Lung (tissue), 12 donors: ENCODE data around the gene RNF157. TPM values are rescaled to one million over a fixed set of nuclear protein-coding genes. Genes with fewer than 3 reads are reported as not detected.
"Not testable (repeated sequence)": the region's sequence is repeated elsewhere in the genome, so short reads cannot be mapped to it uniquely, and the experiment has no call there.

Source experiments
- ATAC-seq: fragments of 200-7000 bp; cut with Tn5 transposase; one replicate; pipeline ENCODE4 v1.9.1; 2020; ENCODE audit warnings: moderate number of reproducible peaks; ENCODE audit not compliant: insufficient read depth, low FRiP score
- DNase-seq, 3 donors: peaks; one replicate each; pipeline ENCODE4 v3.0.0-alpha.2; 2013 to 2017
- H3K27ac ChIP-seq, 2 donors: one replicate each; pipeline ENCODE4 v1.5.1; 2013; ENCODE audit warnings: mild to moderate bottlenecking in 2 of 2, moderate library complexity in 2 of 2, control low read depth in 1 of 2, inconsistent platforms in 1 of 2, low read depth in 1 of 2, low read length in 1 of 2
- H3K27me3 ChIP-seq, 3 donors: one replicate each; pipeline ENCODE4 v1.5.1; 2013; ENCODE audit warnings: low read length in 2 of 3; ENCODE audit not compliant: control insufficient read depth in 3 of 3, insufficient read depth in 3 of 3
- H3K36me3 ChIP-seq, 4 donors: one replicate each; pipeline ENCODE4 v1.5.1; 2013; ENCODE audit warnings: low read length in 4 of 4, mild to moderate bottlenecking in 1 of 4, moderate library complexity in 1 of 4; ENCODE audit not compliant: control insufficient read depth in 4 of 4, insufficient read depth in 4 of 4
- H3K4me1 ChIP-seq, 5 donors: one replicate each; pipeline ENCODE4 v1.5.1; 2013; ENCODE audit warnings: low read length in 5 of 5, mild to moderate bottlenecking in 2 of 5, moderate library complexity in 1 of 5; ENCODE audit not compliant: control insufficient read depth in 5 of 5, insufficient read depth in 5 of 5
- H3K4me3 ChIP-seq: one replicate; pipeline ENCODE4 v1.5.1; 2013; ENCODE audit warnings: mild to moderate bottlenecking, control low read depth, moderate library complexity
- H3K9ac ChIP-seq, 2 donors: one replicate each; pipeline ENCODE4 v1.5.1; 2013; ENCODE audit warnings: low read length in 2 of 2, control low read depth in 1 of 2; ENCODE audit not compliant: insufficient read depth in 1 of 2
- H3K9me3 ChIP-seq, 4 donors: one replicate each; pipeline ENCODE4 v1.5.1; 2013; ENCODE audit warnings: low read length in 3 of 4, mild to moderate bottlenecking in 1 of 4, moderate library complexity in 1 of 4; ENCODE audit not compliant: control insufficient read depth in 4 of 4, insufficient read depth in 3 of 4
- WGBS, 2 donors: extraction: QIAGEN DNeasy Blood & Tissue Kit; methylation state at CpG; one replicate each; pipeline ENCODE4 v1.1.7; 2013; 5-methylcytosine and 5-hydroxymethylcytosine counted together
- polyA plus RNA-seq, 2 donors: library from polyadenylated mRNA; stranded (reverse); fragments of 200-250 nt; gene quantifications; one replicate each; pipeline ENCODE4 v1.2.1, GENCODE V29; 2013
- total RNA-seq, 2 donors: library from RNA; depleted of rRNA in 1 of 2; stranded (reverse); fragments of >200 nt in 1 of 2; gene quantifications; one replicate each; pipeline ENCODE4 v1.2.1, GENCODE V29; 2014 to 2021
- TF ChIP-seq, protein P1 (sequence below): IDR thresholded peaks from 2 replicates; pipeline ENCODE4 v1.5.1; 2012; ENCODE audit warnings: mild to moderate bottlenecking; ENCODE audit errors: control extremely low read depth, extremely low read depth
- donor health status: control.
- donor health status: control.
- donor health status: Bipolar disorder and iron deficiency.
- donor health status: healthy.
- donor health status: DM: yes; HTN: yes; CAD: no.

The RNF157 gene
- total and polyA plus RNA-seq, 4 donors = 0.88 to 2.5 (median 1.8) TPM

DNA sequence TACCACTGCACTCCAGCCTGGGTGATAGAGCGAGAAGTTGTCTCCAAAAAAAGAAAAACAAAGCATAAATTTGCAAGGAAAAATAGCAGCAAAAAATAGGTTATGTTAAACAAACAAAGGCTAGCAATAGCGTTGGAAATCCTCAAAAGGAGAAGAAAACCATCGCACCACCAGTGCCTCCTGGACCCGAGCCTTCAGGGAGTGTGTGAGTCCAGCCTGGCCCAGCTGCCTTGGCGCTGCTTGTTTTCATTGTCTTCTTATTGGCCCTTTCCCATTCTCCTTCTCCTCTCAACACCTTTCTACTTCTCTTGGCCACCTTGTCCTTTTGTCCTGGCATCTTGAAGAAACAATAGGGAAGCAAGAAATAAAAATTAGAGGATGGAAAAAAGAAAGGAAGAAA, 20.4 kb upstream of the RNF157 start:
- Histone ChIP-seq H3K9ac (no peak overlapping the region), H3K27me3 (no peaks in the 10 kb centered on the region), H3K36me3 (no peaks in the 10 kb centered on the region), H3K9me3 (no peaks in the 10 kb centered on the region), H3K4me1 (peaks cover 0 to 14% (median 12%) of the 10 kb centered on the region in 5 donors), H3K4me3 (no peak overlapping the region), H3K27ac (no peak overlapping the region)
- WGBS, 2 donors = 65 to 78% methylated on average over 5 of the region's 5 CpGs
- no peak for ATAC-seq
- TF ChIP-seq, protein P1, sequence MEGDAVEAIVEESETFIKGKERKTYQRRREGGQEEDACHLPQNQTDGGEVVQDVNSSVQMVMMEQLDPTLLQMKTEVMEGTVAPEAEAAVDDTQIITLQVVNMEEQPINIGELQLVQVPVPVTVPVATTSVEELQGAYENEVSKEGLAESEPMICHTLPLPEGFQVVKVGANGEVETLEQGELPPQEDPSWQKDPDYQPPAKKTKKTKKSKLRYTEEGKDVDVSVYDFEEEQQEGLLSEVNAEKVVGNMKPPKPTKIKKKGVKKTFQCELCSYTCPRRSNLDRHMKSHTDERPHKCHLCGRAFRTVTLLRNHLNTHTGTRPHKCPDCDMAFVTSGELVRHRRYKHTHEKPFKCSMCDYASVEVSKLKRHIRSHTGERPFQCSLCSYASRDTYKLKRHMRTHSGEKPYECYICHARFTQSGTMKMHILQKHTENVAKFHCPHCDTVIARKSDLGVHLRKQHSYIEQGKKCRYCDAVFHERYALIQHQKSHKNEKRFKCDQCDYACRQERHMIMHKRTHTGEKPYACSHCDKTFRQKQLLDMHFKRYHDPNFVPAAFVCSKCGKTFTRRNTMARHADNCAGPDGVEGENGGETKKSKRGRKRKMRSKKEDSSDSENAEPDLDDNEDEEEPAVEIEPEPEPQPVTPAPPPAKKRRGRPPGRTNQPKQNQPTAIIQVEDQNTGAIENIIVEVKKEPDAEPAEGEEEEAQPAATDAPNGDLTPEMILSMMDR = no peak
- DNase-seq = no peak

GRCh38 chr17:76260220-76260619, 19.9 kb upstream of the RNF157 start:
- no peaks in the 10 kb centered on the region for H3K27me3 ChIP-seq
- peak overlapping the region in 1 of 2 donors; percentile 15 for H3K27ac ChIP-seq
- no peak overlapping the region for H3K9ac ChIP-seq
- ATAC-seq = no peak
- no peaks in the 10 kb centered on the region for H3K9me3 ChIP-seq
- TF ChIP-seq, protein P1 = no peak
- no peaks in the 10 kb centered on the region for H3K36me3 ChIP-seq
- no peak for DNase-seq
- H3K4me3 ChIP-seq = no peak overlapping the region
- 95 to 96% methylated on average over 7 of the region's 7 CpGs for WGBS, 2 donors
- peaks cover 0 to 14% (median 12%) of the 10 kb centered on the region in 5 donors for H3K4me1 ChIP-seq

- DNase-seq, H3K9ac ChIP-seq, H3K4me3 ChIP-seq, H3K36me3 ChIP-seq, H3K9me3 ChIP-seq, ATAC-seq, H3K27ac ChIP-seq, H3K27me3 ChIP-seq: not testable (repeated sequence)
- H3K4me1 ChIP-seq = peaks cover 0 to 14% (median 3%) of the 10 kb centered on the region in 5 donors
- 76 to 82% methylated on average over 19 of the region's 19 CpGs for WGBS, 2 donors
These were observed 16.2 kb upstream of the RNF157 start for GRCh38 chr17:76256430-76257050.

GRCh38 chr17:76255801-76256429, 15.6 kb upstream of the RNF157 start:
- Histone ChIP-seq H3K9ac (no peak overlapping the region), H3K36me3 (no peaks in the 10 kb centered on the region), H3K27ac (no peak overlapping the region), H3K9me3 (no peaks in the 10 kb centered on the region), H3K4me3 (no peak overlapping the region), H3K4me1 (peaks cover 0 to 13% (median 3%) of the 10 kb centered on the region in 5 donors), H3K27me3 (no peaks in the 10 kb centered on the region)
- DNase-seq = no peak
- no peak for ATAC-seq
- TF ChIP-seq, protein P1 = no peak
- WGBS, 2 donors = 85 to 88% methylated on average over 6 of the region's 6 CpGs
